Fibroblast of upper back skin (primary cell): ENCODE measurements around the gene GFRA4.

Experiments
- DNase-seq: peaks from one replicate; pipeline ENCODE4 v3.0.0-alpha.2; 2013

Gene GFRA4

DNA sequence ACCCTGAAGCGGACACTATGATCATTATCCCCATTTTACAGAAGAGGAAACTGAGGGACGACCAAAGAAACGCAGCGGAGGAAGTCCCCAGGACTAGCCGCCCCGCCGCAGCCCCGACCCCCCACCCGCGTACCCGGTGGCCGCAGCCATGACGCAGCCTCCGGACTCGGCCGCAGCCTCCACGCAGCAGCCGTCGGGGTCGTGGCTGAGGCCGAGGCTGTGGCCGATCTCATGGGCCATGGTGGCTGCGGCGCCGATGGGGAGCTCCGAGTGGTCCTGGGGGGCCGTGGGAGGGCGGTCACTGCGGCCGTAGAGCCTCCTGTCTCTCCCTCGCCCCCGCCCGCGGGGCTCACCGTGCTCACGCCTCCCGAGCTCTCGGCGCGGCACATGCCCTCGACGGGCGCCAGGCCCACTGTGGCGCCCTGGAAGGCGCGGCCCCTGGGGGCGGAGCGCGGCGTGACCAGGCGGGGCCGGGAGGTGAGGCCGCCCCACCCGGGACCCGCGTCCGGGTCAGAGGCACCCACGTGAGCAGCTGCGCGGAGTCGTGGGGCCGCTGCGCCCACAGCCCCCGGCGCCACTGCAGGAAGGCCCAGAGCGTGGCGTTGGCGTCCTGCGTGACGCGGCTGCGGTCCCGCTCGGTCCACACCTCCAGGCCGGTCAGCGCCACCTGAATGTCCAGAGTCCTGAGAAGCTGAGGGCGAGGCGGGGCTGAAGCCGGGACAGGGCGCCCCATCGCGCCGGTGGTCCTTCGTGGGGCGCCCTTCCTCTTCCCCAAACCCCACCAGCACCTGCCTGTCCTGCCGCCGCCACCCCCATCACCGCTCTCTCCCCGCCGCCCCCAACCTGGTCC lies 10.2 kb upstream of the GFRA4 start:
- no peak for DNase-seq

DNA sequence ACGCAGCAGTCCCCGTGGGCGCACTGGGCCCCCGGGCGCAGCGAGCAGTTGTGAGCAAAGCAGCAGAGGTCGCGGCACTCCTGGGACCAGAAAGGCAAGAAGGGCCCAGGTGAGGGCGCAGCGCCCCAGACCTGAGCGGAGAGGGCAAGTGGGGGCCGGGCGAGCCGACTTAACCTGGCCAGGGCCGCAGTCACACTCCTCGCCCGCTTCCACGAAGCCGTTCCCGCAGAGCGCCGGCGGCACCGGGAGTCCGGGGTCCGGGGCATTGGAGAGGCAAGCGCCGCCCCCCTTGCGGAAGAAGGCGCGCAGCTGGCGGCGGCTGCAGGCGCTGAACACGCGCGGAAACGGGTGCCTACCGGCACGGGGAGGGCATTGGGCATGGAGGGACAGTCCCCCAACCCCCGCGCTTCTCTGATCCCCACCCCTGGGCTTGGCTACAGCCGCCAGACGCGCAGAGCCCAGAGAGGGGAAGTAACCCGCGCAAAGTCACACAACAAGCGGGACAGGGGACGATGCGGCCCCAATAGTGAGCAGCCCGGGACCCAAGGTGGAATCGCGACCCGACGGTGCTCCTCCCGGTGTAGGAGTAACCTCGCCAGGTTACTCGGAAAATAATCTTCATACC lies 9.5 kb upstream of the GFRA4 start:
- no peak for DNase-seq

- no peak for DNase-seq
Observed at GRCh38 chr20:3671986-3672546, 8.9 kb upstream of the GFRA4 start.

GRCh38 chr20:3670945-3671344 lies 7.7 kb upstream of the GFRA4 start:
- DNase-seq = no peak

DNA sequence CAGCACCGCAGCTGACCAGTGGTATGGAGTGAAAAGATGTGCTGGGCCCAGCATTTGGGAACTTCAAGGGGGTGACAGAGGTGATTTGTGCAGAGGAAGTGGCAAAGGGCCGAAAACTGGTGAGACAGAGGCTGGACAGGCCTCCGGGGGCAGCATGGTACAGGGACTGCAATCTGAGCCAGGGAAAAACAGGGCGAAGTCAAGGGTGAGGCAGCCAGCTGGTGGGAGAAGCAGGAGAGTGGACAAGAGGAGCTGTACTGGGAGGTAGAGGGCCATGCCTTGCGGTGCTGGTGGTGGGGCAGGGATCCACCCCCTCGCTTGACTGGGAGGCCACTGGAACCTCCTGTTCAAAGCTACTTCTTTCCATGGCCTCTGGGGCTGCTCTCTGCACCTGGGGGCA lies 7.3 kb upstream of the GFRA4 start:
- DNase-seq = peak; percentile 18

GRCh38 chr20:3669710-3670367 lies 6.6 kb upstream of the GFRA4 start:
- no peak for DNase-seq

GRCh38 chr20:3667434-3668037 lies 4.3 kb upstream of the GFRA4 start:
- DNase-seq = no peak

DNA sequence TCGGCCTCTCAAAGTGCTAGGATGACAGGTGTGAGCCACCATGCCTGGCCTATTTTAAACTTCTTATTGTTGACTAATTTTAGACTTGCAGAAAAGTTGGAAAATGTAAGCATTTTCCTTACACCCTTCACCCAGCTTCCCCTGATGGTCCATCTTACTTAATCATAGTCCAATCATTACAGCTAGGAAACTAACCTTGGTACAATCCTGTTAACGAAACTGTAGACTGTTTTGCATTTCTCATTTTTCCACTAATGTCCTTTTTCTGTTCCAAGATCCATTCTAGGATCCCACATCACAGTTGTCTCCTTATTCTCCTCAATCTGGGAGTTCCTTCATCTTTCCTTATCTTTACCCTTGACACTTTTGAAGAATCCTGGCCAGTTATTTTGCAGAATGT lies 659 bp upstream of the GFRA4 start:
- DNase-seq = no peak

DNA sequence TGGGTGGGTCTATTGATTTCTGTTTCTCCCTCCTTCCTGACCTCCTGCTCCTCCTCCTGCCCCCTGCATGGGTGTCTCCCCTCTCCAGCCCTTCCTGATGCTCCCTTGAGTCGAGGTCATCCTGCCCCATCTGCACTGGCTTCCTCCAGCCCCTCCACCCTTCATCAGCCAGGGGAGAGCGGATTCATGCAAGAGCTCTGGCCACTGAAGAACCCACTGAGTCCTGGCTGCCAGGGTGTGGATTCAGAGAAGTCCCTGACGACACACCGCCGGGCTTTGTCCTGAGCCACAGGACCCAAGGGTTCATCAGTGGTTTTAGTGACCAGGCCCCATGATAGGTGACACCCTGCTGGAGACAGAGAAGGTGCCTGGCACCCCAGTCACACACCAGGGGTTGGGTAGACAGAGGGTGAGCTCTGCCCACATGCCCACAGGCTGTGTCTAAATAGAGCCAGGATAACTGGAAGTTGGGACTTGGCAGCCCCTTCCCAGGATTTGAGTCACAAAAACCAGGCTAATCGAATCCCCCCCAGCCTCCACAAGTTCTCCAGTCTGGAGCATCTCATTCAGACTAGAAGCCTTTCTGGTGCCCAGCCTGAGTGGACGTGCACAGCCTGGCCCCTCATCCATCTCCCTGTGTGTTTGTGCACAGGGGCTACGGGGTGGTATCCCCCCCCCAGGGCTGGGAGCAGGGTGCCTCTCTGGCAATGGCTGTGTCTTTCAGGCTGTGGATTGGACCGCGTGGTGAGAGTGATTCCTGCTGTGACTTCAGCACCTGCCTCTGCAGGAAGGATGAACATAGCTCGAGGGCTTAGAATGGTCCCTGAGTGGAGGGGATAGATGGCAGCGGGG lies 1.2 kb downstream of the GFRA4 start:
- DNase-seq = no peak

DNA sequence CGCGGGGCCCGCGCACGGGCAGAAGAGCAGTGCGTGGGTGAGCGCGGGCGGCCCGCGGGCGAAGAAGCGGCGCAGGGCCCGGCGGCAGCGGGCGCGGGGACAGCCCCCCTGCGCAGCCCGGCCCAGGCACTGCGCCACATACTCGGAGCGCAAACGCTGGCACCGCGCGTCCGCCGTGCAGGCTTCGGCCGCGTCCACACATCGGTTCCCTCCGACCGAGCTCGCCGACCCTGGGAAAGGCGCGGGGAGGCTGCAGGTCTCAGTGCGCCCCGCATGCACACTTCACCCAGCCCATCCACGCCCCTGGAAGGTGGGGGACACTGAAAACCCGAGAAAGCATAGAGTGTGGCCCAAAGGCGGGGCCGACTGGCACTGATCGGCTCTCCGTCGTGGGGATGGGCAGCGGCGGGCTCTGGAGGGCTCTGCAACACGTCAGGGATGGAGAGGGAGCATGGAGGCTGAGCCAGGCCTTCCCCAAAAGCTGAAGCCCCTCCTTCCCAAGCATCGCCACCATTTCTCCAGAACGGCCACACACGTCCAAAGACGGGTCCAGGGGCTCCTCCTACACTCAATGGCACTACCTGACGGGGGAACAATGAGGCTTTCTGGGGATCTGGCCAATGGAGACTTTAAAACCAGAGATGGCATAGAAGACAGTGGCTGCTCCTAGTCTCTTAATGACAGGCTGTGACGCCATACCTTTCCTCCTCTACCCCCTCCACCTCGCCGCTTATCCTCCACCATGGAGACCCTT lies 2.0 kb downstream of the GFRA4 start:
- DNase-seq = no peak

GRCh38 chr20:3660262-3661059 lies 2.7 kb downstream of the GFRA4 start:
- DNase-seq = no peak

GRCh38 chr20:3659492-3660261 lies 3.5 kb downstream of the GFRA4 start:
- DNase-seq = no peak

GRCh38 chr20:3658716-3659491 lies 4.3 kb downstream of the GFRA4 start:
- no peak for DNase-seq

DNA sequence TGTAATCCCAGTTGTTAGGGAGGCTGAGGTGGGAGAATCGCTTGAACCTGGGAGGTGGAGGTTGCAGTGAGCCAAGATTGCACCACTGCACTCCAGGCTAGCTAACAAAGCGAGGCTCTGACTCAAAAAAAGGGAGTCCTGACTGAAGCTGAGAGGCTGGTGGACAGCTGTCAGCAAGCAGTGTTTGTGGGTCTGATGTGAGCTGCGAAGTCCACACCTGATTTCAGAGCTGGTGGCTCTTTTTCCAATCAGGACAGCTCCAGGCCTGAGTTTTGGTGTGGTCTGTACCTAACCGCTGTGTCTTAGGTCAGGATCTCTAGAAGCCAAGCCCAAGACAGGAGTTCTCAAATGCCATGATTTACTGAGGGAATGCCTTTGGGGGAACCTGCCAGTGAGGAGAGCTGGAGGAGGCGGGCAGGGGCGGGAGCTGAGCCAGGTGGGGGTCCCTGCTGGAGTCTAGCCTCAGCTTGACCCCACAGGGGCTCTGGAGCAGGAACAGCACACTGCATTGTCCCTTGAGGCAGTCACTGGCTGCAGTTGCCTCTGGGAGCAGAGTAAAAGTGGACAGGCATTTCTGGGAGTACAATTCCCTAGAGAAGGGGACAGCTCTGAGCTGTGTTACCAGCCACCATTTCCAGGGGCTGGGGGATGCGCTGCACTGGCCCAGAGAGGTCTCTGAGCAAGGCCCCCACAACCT lies 5.0 kb downstream of the GFRA4 start:
- DNase-seq = no peak

DNA sequence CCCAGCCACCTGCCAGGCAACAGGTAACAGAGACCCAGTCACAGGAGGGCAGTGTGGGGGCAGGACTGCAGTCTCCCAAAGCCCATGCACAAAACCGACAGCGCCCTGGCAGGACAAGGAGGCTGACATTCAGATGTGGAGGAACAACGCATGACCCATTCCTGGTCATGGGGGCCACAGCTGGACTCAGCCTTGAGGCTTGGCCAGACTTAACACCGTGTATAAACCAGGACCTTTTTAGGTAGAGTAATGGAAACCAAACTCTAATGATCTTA lies 8.1 kb downstream of the GFRA4 start:
- no peak for DNase-seq

DNA sequence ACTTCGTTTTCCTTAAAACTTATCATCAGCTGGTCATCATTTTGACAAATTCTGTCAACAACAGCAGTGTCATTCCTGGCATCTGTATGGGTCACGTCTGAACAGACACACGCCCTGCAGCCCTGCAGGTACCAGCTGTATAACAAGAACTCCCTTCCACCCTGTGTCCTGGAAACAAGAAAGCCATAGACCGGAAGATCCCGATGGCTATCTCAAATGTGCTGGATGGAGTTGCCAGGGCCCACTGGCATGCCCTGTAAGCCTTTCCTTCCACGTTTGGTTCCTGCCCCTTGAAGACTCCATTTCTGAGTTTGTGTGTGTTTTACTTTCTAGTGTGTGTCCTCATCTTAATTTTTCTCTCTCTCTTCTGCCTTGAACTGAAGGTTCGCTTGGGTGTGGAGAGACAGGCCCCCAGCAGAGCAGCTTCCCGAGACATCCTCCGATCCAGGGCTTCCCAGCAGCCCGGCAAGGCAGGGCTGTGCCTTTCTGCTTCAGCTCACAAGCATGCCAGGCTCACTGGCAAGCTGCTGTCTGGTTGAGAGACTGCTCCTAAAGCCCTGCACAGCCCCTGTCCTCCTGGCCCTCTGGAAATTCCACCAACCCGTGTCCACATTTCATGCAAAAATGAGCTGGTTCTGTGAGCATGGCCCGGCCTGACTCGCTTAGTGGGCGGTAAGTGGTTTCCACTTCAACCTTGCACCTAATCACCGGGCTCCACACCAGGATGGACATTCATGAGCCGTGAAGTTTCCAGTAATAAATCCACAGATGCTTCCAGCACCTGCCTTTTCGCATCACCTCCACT lies 8.7 kb downstream of the GFRA4 start:
- no peak for DNase-seq

GRCh38 chr20:3653921-3654320 lies 9.3 kb downstream of the GFRA4 start:
- no peak for DNase-seq
